Upper lobe of right lung (tissue), 1 donor: ENCODE measurements around the gene SERTAD1. TPM values are rescaled to one million over a fixed set of nuclear protein-coding genes. Genes with fewer than 3 reads are reported as not detected.
"Not testable (repeated sequence)": the region's sequence is repeated elsewhere in the genome, so short reads cannot be mapped to it uniquely, and the experiment has no call there.

Source experiments
- ATAC-seq: fragments of 200-7000 bp; cut with Tn5 transposase; one replicate; pipeline ENCODE4 v1.9.1; 2020; ENCODE audit warnings: mild to moderate bottlenecking, moderate library complexity
- DNase-seq: peaks from one replicate; pipeline ENCODE4 v3.0.0-alpha.2; 2020
- H3K27ac ChIP-seq: fragments of 200-600 bp; one replicate; pipeline ENCODE4 v1.8.0; 2022
- H3K27me3 ChIP-seq: fragments of 200-600 bp; one replicate; pipeline ENCODE4 v1.8.0; 2022; ENCODE audit warnings: mild to moderate bottlenecking
- H3K36me3 ChIP-seq: fragments of 200-600 bp; one replicate; pipeline ENCODE4 v1.8.0; 2022
- H3K4me1 ChIP-seq: fragments of 200-600 bp; one replicate; pipeline ENCODE4 v1.8.0; 2022
- H3K4me3 ChIP-seq: fragments of 200-600 bp; one replicate; pipeline ENCODE4 v1.8.0; 2022; ENCODE audit warnings: mild to moderate bottlenecking
- H3K9me3 ChIP-seq: fragments of 200-600 bp; one replicate; pipeline ENCODE4 v1.8.0; 2022
- intact Hi-C: fragments of 100-400 bp; cut with DNase I; formaldehyde crosslinking; loops from one replicate; pipeline ENCODE4 v1.11.0; 2022
- total RNA-seq: library from RNA; stranded (reverse); fragmentation: NEBNext Ultra II Directional; extraction: Animal tissue kit (Norgen Biotek cat#: 25700); gene quantifications from one replicate; pipeline ENCODE4 v1.2.1, GENCODE V29; 2021
- TF ChIP-seq, protein P1 (sequence below): fragments of 200-600 bp; IDR thresholded peaks from one replicate; pipeline ENCODE4 v1.8.0; 2022; ENCODE audit warnings: antibody characterized with exemption
- donor health status: DM: no; HTN: yes; CAD: no; lungs with severe emphysema.

The SERTAD1 gene
- total RNA-seq, 1 donor from 2014 or later, result 22.1 TPM

GRCh38 chr19:40457048-40457447 lies 31.3 kb upstream of the SERTAD1 start:
- Histone ChIP-seq H3K36me3 (peaks cover 25% of the 10 kb centered on the region), H3K27ac (no peak overlapping the region), H3K4me3 (no peak overlapping the region), H3K27me3 (no peaks in the 10 kb centered on the region), H3K9me3 (no peaks in the 10 kb centered on the region), H3K4me1 (peaks cover 8% of the 10 kb centered on the region)
- intact Hi-C loops, result no loop called here
- TF ChIP-seq, protein P1, sequence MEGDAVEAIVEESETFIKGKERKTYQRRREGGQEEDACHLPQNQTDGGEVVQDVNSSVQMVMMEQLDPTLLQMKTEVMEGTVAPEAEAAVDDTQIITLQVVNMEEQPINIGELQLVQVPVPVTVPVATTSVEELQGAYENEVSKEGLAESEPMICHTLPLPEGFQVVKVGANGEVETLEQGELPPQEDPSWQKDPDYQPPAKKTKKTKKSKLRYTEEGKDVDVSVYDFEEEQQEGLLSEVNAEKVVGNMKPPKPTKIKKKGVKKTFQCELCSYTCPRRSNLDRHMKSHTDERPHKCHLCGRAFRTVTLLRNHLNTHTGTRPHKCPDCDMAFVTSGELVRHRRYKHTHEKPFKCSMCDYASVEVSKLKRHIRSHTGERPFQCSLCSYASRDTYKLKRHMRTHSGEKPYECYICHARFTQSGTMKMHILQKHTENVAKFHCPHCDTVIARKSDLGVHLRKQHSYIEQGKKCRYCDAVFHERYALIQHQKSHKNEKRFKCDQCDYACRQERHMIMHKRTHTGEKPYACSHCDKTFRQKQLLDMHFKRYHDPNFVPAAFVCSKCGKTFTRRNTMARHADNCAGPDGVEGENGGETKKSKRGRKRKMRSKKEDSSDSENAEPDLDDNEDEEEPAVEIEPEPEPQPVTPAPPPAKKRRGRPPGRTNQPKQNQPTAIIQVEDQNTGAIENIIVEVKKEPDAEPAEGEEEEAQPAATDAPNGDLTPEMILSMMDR, result no peak
- ATAC-seq, result no peak
- DNase-seq, result no peak

- DNase-seq, ATAC-seq, H3K27ac ChIP-seq, H3K9me3 ChIP-seq, H3K4me3 ChIP-seq, H3K27me3 ChIP-seq, intact Hi-C loops, H3K4me1 ChIP-seq: not testable (repeated sequence)
- peaks cover 49% of the 10 kb centered on the region for H3K36me3 ChIP-seq
Measured at GRCh38 chr19:40453943-40454342, 28.2 kb upstream of the SERTAD1 start.

GRCh38 chr19:40453151-40453735 lies 27.5 kb upstream of the SERTAD1 start:
- Histone ChIP-seq H3K27me3 (no peaks in the 10 kb centered on the region), H3K36me3 (peaks cover 55% of the 10 kb centered on the region), H3K27ac (no peak overlapping the region), H3K9me3 (no peaks in the 10 kb centered on the region), H3K4me1 (no peaks in the 10 kb centered on the region), H3K4me3 (no peak overlapping the region)
- TF ChIP-seq, protein P1, result no peak
- intact Hi-C loops, result no loop called here
- ATAC-seq (no peak), DNase-seq (no peak)

GRCh38 chr19:40452016-40452415 lies 26.2 kb upstream of the SERTAD1 start:
- DNase-seq, result no peak
- H3K27ac ChIP-seq, result no peak overlapping the region
- ATAC-seq, result no peak
- no peak overlapping the region for H3K4me3 ChIP-seq
- H3K4me1 ChIP-seq, result no peaks in the 10 kb centered on the region
- H3K36me3 ChIP-seq, result peaks cover 62% of the 10 kb centered on the region
- TF ChIP-seq, protein P1, result no peak
- no peaks in the 10 kb centered on the region for H3K9me3 ChIP-seq
- no peaks in the 10 kb centered on the region for H3K27me3 ChIP-seq
- intact Hi-C loops, result no loop called here

GRCh38 chr19:40450664-40451063 lies 24.9 kb upstream of the SERTAD1 start:
- DNase-seq (no peak), ATAC-seq (no peak)
- no peaks in the 10 kb centered on the region for H3K27me3 ChIP-seq
- H3K4me1 ChIP-seq, result no peaks in the 10 kb centered on the region
- peaks cover 53% of the 10 kb centered on the region for H3K36me3 ChIP-seq
- H3K4me3 ChIP-seq, result no peak overlapping the region
- H3K27ac ChIP-seq, result no peak overlapping the region
- TF ChIP-seq, protein P1, result no peak
- no peaks in the 10 kb centered on the region for H3K9me3 ChIP-seq
- intact Hi-C loops, result no loop called here

- DNase-seq, result no peak
- intact Hi-C loops, result no loop called here
- Histone ChIP-seq H3K27me3 (no peaks in the 10 kb centered on the region), H3K9me3 (no peaks in the 10 kb centered on the region), H3K27ac (no peak overlapping the region), H3K4me1 (peaks cover 3% of the 10 kb centered on the region), H3K4me3 (no peak overlapping the region), H3K36me3 (peaks cover 43% of the 10 kb centered on the region)
- TF ChIP-seq, protein P1, result no peak
- ATAC-seq, result no peak
Measured at GRCh38 chr19:40449506-40449905, 23.7 kb upstream of the SERTAD1 start.
